KMS-11 (cell line): ENCODE measurements around the gene IMPACT.

Experiments
- H2AFZ ChIP-seq: fragments of 200-600 bp; sonication (generic); 2 replicates; pipeline ENCODE4 v1.6.1; 2016; ENCODE audit warnings: antibody characterized with exemption, mixed run types, low read depth
- H3K27ac ChIP-seq: fragments of 200-600 bp; sonication (generic); 2 replicates; pipeline ENCODE4 v1.6.1; 2016; ENCODE audit warnings: mild to moderate bottlenecking, mixed run types
- H3K27me3 ChIP-seq: fragments of 200-600 bp; sonication (generic); 2 replicates; pipeline ENCODE4 v1.6.1; 2017; ENCODE audit warnings: mild to moderate bottlenecking, low read depth, mixed run types, moderate library complexity; ENCODE audit not compliant: insufficient read depth
- H3K36me3 ChIP-seq: fragments of 200-600 bp; sonication (generic); 2 replicates; pipeline ENCODE4 v1.6.1; 2017; ENCODE audit warnings: mild to moderate bottlenecking, mixed run types; ENCODE audit not compliant: insufficient read depth
- H3K4me1 ChIP-seq: fragments of 200-600 bp; sonication (generic); 2 replicates; pipeline ENCODE4 v1.6.1; 2016; ENCODE audit warnings: mild to moderate bottlenecking, low read depth, mixed run types; ENCODE audit not compliant: poor library complexity, severe bottlenecking
- H3K4me2 ChIP-seq: fragments of 200-600 bp; sonication (generic); 2 replicates; pipeline ENCODE4 v1.7.0; 2016; ENCODE audit warnings: mild to moderate bottlenecking, mixed run types
- H3K4me3 ChIP-seq: fragments of 200-600 bp; sonication (generic); IDR thresholded peaks from 2 replicates; pipeline ENCODE4 v1.6.1; 2017; ENCODE audit warnings: low read depth, low read length, mixed read lengths; ENCODE audit not compliant: insufficient read depth
- H3K79me2 ChIP-seq: fragments of 200-600 bp; sonication (generic); 2 replicates; pipeline ENCODE4 v1.6.1; 2016; ENCODE audit warnings: low read depth, mixed run types; ENCODE audit not compliant: insufficient read depth
- H3K9ac ChIP-seq: fragments of 200-600 bp; sonication (generic); 2 replicates; pipeline ENCODE4 v1.6.1; 2016; ENCODE audit warnings: mild to moderate bottlenecking, mixed run types
- H4K20me1 ChIP-seq: fragments of 200-600 bp; sonication (generic); 2 replicates; pipeline ENCODE4 v1.6.1; 2016; ENCODE audit warnings: mild to moderate bottlenecking, mixed run types; ENCODE audit not compliant: insufficient read depth
- CTCF ChIP-seq: fragments of 200-600 bp; sonication (generic); conservative IDR thresholded peaks from 2 replicates; pipeline ENCODE4 v1.6.1; 2017; ENCODE audit warnings: low read depth, mild to moderate bottlenecking, antibody characterized with exemption, low read length, moderate library complexity, mixed read lengths

The IMPACT gene

GRCh38 chr18:24446453-24446852 is 20.0 kb downstream of the IMPACT start:
- no peaks in the 10 kb centered on the region for H4K20me1 ChIP-seq
- H3K4me1 ChIP-seq = peaks cover 56% of the 10 kb centered on the region
- no peak overlapping the region for H3K4me3 ChIP-seq
- no peaks in the 10 kb centered on the region for H3K27me3 ChIP-seq
- no peaks in the 10 kb centered on the region for H3K79me2 ChIP-seq
- peak overlapping the region; percentile 55 for H3K4me2 ChIP-seq
- H3K36me3 ChIP-seq = no peaks in the 10 kb centered on the region
- H3K9ac ChIP-seq = no peak overlapping the region; the same call in 1 of the 2 replicates
- peak overlapping the region; percentile 50 for H3K27ac ChIP-seq
- no peak overlapping the region for H2AFZ ChIP-seq
- TF ChIP-seq CTCF = no peak

GRCh38 chr18:24446953-24447538 is 20.6 kb downstream of the IMPACT start:
- no peaks in the 10 kb centered on the region for H4K20me1 ChIP-seq
- H3K79me2 ChIP-seq = no peaks in the 10 kb centered on the region
- peak overlapping the region; percentile 55 for H3K4me2 ChIP-seq
- H3K27ac ChIP-seq = peak overlapping the region; percentile 50; the same call in 1 of the 2 replicates
- H2AFZ ChIP-seq = no peak overlapping the region
- H3K4me3 ChIP-seq = no peak overlapping the region
- H3K4me1 ChIP-seq = peaks cover 56% of the 10 kb centered on the region
- no peaks in the 10 kb centered on the region for H3K36me3 ChIP-seq
- H3K27me3 ChIP-seq = no peaks in the 10 kb centered on the region
- no peak overlapping the region; the same call in 1 of the 2 replicates for H3K9ac ChIP-seq
- peak; percentile 35; the same call in 1 of the 2 replicates for TF ChIP-seq CTCF

GRCh38 chr18:24447961-24448360 is 21.5 kb downstream of the IMPACT start:
- no peak overlapping the region; the same call in 1 of the 2 replicates for H3K4me2 ChIP-seq
- peaks cover 54% of the 10 kb centered on the region for H3K4me1 ChIP-seq
- no peak overlapping the region for H2AFZ ChIP-seq
- H3K27ac ChIP-seq = no peak overlapping the region
- no peak overlapping the region for H3K4me3 ChIP-seq
- no peaks in the 10 kb centered on the region for H4K20me1 ChIP-seq
- no peak overlapping the region for H3K9ac ChIP-seq
- H3K79me2 ChIP-seq = no peaks in the 10 kb centered on the region
- no peaks in the 10 kb centered on the region for H3K27me3 ChIP-seq
- no peak for TF ChIP-seq CTCF
- no peaks in the 10 kb centered on the region for H3K36me3 ChIP-seq

- Histone ChIP-seq H2AFZ (no peak overlapping the region), H3K79me2 (no peaks in the 10 kb centered on the region), H3K36me3 (no peaks in the 10 kb centered on the region), H3K4me3 (no peak overlapping the region), H3K4me2 (no peak overlapping the region), H3K9ac (no peak overlapping the region), H4K20me1 (no peaks in the 10 kb centered on the region), H3K4me1 (no peaks in the 10 kb centered on the region), H3K27me3 (no peaks in the 10 kb centered on the region), H3K27ac (no peak overlapping the region)
- TF ChIP-seq CTCF = no peak
These were observed 30.1 kb downstream of the IMPACT start for GRCh38 chr18:24456549-24456948.
